ENCODE data around the gene BEND3. TPM values are rescaled to one million over a fixed set of nuclear protein-coding genes. Genes with fewer than 3 reads are reported as not detected.
A peak's percentile ranks its signal among the peaks of the same experiment; 100 is the strongest.

The BEND3 gene
- total RNA-seq, 1 donor from 2014 or later: 24.1 TPM

DNA sequence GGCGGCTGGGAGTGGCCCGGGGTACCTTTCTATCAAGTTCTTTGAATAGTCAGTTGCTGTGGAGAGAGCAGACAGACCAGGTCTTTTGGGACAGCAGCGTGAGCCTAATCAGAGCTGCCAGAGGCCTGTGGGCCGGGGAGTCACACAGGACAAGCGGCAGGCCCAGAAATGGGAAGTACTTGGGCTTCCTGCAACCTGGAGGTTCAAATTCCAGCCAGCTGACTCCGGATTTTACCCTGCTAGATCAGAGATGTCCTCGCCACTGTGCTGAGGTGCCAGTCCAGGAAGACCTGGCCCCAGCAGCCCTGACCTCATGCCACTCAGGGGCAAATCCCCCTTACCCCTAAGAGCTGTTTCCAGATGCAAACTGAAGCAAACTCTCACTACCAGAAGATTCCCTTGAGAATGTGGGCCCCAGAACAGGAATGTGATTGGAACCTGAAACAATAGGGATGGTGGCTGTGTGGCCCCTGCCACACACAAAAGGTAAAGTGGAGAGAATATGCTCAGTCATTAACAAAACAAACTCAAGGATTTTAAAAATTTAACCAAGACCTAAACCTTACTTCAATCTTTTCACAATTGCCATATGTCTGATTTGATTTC, 9.7 kb downstream of the BEND3 start:
- H3K9me3 Mint-ChIP-seq: no peaks in the 10 kb centered on the region
- no peaks in the 10 kb centered on the region for H3K27me3 Mint-ChIP-seq (ENCODE audit: low read depth)
- H3K4me3 Mint-ChIP-seq: no peak overlapping the region
- no peak for DNase-seq (ENCODE audit: low read depth, low spot score)
- TF ChIP-seq, protein P1, sequence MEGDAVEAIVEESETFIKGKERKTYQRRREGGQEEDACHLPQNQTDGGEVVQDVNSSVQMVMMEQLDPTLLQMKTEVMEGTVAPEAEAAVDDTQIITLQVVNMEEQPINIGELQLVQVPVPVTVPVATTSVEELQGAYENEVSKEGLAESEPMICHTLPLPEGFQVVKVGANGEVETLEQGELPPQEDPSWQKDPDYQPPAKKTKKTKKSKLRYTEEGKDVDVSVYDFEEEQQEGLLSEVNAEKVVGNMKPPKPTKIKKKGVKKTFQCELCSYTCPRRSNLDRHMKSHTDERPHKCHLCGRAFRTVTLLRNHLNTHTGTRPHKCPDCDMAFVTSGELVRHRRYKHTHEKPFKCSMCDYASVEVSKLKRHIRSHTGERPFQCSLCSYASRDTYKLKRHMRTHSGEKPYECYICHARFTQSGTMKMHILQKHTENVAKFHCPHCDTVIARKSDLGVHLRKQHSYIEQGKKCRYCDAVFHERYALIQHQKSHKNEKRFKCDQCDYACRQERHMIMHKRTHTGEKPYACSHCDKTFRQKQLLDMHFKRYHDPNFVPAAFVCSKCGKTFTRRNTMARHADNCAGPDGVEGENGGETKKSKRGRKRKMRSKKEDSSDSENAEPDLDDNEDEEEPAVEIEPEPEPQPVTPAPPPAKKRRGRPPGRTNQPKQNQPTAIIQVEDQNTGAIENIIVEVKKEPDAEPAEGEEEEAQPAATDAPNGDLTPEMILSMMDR (conservative IDR thresholded peaks at IDR 0.05): no peak
- peaks cover 34% of the 10 kb centered on the region for H3K4me1 Mint-ChIP-seq
- no peaks in the 10 kb centered on the region for H3K36me3 Mint-ChIP-seq (ENCODE audit: low read depth)
- H3K27ac Mint-ChIP-seq (ENCODE audit: unreplicated experiment): peak overlapping the region; percentile 19

DNA sequence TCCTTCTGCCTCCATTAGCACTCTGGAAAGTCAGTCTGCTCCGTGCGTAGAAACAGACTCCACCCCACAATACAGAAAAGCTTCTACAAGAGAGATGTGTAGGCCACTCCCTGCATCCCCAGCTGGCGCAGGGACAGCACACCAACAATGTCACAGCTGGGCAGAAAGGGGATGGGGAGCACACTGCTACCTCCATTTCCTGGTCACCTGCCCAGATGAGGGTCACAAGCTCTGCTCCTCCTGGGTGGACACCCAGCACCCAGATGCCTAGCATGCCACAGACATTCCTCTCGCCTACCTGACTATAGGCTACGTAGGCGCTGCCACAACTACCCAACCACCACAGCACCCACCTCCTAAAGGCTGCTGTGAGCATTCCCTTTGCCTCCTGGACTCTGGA, 12.2 kb downstream of the BEND3 start:
- Mint-ChIP-seq H3K27me3 (ENCODE audit: low read depth) (no peaks in the 10 kb centered on the region), H3K27ac (ENCODE audit: unreplicated experiment) (no peak overlapping the region), H3K9me3 (no peaks in the 10 kb centered on the region), H3K4me3 (no peak overlapping the region), H3K4me1 (peaks cover 34% of the 10 kb centered on the region), H3K36me3 (ENCODE audit: low read depth) (peaks cover 5% of the 10 kb centered on the region)
- no peak for DNase-seq (ENCODE audit: low read depth, low spot score)
- TF ChIP-seq, protein P1 (conservative IDR thresholded peaks at IDR 0.05): no peak

DNA sequence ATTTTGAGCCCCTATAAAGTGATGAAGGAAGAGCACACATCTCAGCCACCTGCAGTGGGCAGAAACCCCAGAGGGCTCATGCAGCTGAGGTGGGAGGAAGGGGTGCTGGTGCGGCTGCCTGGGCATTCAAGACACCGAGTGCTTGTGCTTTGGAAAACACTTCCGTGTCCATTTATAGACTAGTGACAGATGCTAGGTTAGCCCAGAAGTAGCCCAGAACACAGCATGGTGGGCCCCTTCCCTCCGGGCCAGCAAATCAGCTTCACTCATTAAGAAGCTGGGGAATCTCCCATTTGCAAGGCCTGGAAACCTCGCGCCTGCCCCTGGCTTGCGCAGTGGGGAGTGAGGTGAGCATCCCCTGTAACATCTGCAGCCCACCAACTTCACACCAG, 12.9 kb downstream of the BEND3 start:
- TF ChIP-seq, protein P1 (conservative IDR thresholded peaks at IDR 0.05): no peak
- Mint-ChIP-seq H3K9me3 (no peaks in the 10 kb centered on the region), H3K27ac (ENCODE audit: unreplicated experiment) (no peak overlapping the region), H3K36me3 (ENCODE audit: low read depth) (peaks cover 8% of the 10 kb centered on the region), H3K4me1 (peaks cover 34% of the 10 kb centered on the region), H3K27me3 (ENCODE audit: low read depth) (no peaks in the 10 kb centered on the region), H3K4me3 (no peak overlapping the region)
- no peak for DNase-seq (ENCODE audit: low read depth, low spot score)

DNA sequence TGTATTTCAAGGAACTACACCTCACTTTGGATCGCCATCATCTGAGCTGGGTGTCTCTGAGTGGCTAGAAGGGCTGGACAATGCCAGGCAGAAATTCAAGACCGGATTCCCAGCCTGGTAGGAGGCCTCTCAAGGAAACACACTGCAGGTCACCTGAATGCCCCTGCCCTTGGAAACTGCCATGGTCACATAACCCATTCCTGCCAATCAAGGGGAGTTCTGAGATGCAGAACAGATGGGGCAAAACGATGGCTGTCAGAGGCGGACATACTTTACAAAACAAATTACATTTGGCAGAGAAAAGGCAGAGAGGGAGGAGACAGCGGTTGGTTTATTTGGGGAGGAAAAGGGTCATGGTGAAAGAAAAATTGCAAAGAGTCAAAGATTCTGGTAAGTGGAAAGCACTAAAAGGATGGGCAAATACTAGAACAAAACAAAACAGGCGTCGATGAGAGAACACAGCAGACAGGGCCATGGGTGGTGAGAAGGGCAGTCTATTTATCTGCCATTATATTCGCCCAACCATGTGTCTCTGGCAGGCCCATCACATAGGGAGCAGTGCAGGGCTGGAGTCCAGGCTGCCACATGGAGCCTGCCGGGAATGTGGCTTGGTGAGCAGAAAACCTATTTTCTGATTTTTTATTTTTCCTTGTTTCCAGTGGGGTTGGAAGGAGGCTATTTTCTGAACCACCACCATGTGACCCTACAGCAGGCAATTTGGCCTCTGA, 13.5 kb downstream of the BEND3 start:
- Mint-ChIP-seq H3K4me1 (peaks cover 34% of the 10 kb centered on the region), H3K9me3 (no peaks in the 10 kb centered on the region), H3K36me3 (ENCODE audit: low read depth) (peaks cover 8% of the 10 kb centered on the region), H3K4me3 (peak overlapping the region; percentile 51), H3K27ac (ENCODE audit: unreplicated experiment) (peak overlapping the region; percentile 89), H3K27me3 (ENCODE audit: low read depth) (no peaks in the 10 kb centered on the region)
- TF ChIP-seq, protein P1 (conservative IDR thresholded peaks at IDR 0.05): no peak
- DNase-seq (ENCODE audit: low read depth, low spot score): no peak

DNA sequence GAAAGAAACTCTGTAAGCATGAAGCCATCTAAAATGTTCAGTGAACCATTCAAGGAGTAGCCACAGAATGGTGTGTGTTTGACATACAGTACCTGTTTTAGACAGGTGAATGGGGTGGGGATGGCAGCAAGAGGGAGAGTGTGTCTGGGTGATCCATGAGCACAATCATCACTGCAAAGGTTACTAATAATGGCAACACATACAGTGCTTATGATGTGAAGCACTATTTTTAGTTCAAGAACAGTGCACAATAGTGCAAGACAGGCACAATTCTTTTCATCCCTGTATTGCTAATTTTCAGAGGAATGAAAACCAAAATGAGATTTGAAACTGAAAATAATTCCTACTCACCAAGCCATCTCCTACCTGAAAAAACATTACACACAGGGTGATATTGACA, 14.1 kb downstream of the BEND3 start:
- no peaks in the 10 kb centered on the region for H3K9me3 Mint-ChIP-seq
- no peak for DNase-seq (ENCODE audit: low read depth, low spot score)
- H3K36me3 Mint-ChIP-seq (ENCODE audit: low read depth): peaks cover 8% of the 10 kb centered on the region
- H3K27ac Mint-ChIP-seq (ENCODE audit: unreplicated experiment): no peak overlapping the region
- no peaks in the 10 kb centered on the region for H3K27me3 Mint-ChIP-seq (ENCODE audit: low read depth)
- TF ChIP-seq, protein P1 (conservative IDR thresholded peaks at IDR 0.05): no peak
- H3K4me3 Mint-ChIP-seq: no peak overlapping the region
- peaks cover 31% of the 10 kb centered on the region for H3K4me1 Mint-ChIP-seq
